HepG2 (cell line): ENCODE data around the gene TMEM221. TPM values are rescaled to one million over a fixed set of nuclear protein-coding genes. Genes with fewer than 3 reads are reported as not detected.

Experiments
- FOXC1 ChIP-seq: sonication (generic); formaldehyde crosslinking; IDR thresholded peaks from 2 replicates; pipeline ENCODE4 v1.8.0; 2022; ENCODE audit warnings: mild to moderate bottlenecking, missing genetic modification reagents, borderline replicate concordance
- NPAS2 ChIP-seq: sonication (generic); formaldehyde crosslinking; IDR thresholded peaks from 2 replicates; pipeline ENCODE4 v1.8.0; 2022; ENCODE audit warnings: mild to moderate bottlenecking, missing genetic modification reagents, borderline replicate concordance
- POLR2AphosphoS2 ChIP-seq: IDR thresholded peaks from 2 replicates; pipeline ENCODE4 v1.6.1; 2011; ENCODE audit warnings: low read depth, low read length, improper control_type of control experiment
- ZKSCAN8 ChIP-seq: IDR thresholded peaks from 2 replicates; pipeline ENCODE4 v1.6.1; 2016; ENCODE audit warnings: borderline replicate concordance, missing genetic modification reagents, missing compliant biosample characterization
- ZNF138 ChIP-seq: sonication (generic); formaldehyde crosslinking; IDR thresholded peaks from 2 replicates; pipeline ENCODE4 v1.5.0; 2020; ENCODE audit warnings: mild to moderate bottlenecking, low read depth, missing genetic modification reagents
- ZNF225 ChIP-seq: sonication (generic); formaldehyde crosslinking; IDR thresholded peaks from 2 replicates; pipeline ENCODE4 v1.4.0; 2020; ENCODE audit warnings: mild to moderate bottlenecking, missing genetic modification reagents
- ZNF263 ChIP-seq: sonication (generic); formaldehyde crosslinking; IDR thresholded peaks from 2 replicates; pipeline ENCODE4 v1.4.0; 2020; ENCODE audit warnings: missing genetic modification reagents
- ZNF781 ChIP-seq: sonication (generic); formaldehyde crosslinking; IDR thresholded peaks from 2 replicates; pipeline ENCODE4 v1.5.1; 2020; ENCODE audit warnings: borderline replicate concordance, mild to moderate bottlenecking, missing genetic modification reagents; ENCODE audit errors: not compliant biosample characterization
- polyA plus RNA-seq, 8 experiments: library from polyadenylated mRNA; depleted of rRNA in 3 of 8; stranded (reverse) in 7 of 8; unstranded in 1 of 8; fragments of >200 nt; fragmentation: Illumina TruSeq in 4 of 8; extraction: Trizol in 4 of 8; gene quantifications; 2 replicates each; pipeline versions ENCODE4 v1.2.1 to v1.2.3, GENCODE V29; 2011 to 2016; ENCODE audit warnings: low read depth in 4 of 8, missing spikeins in 1 of 8, mixed read lengths in 1 of 8; ENCODE audit not compliant: insufficient read depth in 1 of 8
- total RNA-seq, 5 experiments: library from RNA; depleted of rRNA; stranded (reverse); fragments of >200 nt; fragmentation: Illumina TruSeq; extraction: Trizol; gene quantifications; 2 replicates each; pipeline ENCODE4 v1.2.3, GENCODE V29; 2016; ENCODE audit warnings: low read depth in 1 of 5
- TF ChIP-seq, protein P1 (sequence below): sonication (generic); formaldehyde crosslinking; IDR thresholded peaks from 2 replicates; pipeline ENCODE4 v1.4.0; 2020; ENCODE audit warnings: missing genetic modification reagents
- TF ChIP-seq, protein P2 (sequence below): sonication (generic); formaldehyde crosslinking; IDR thresholded peaks from 2 replicates; pipeline ENCODE4 v1.4.0; 2020; ENCODE audit warnings: missing genetic modification reagents; ENCODE audit errors: not compliant biosample characterization
- TF ChIP-seq, protein P3 (sequence below): IDR thresholded peaks from 2 replicates; pipeline ENCODE4 v1.4.0; 2020; ENCODE audit warnings: mild to moderate bottlenecking, missing genetic modification reagents
- TF ChIP-seq, protein P4 (sequence below): sonication (generic); formaldehyde crosslinking; IDR thresholded peaks from 2 replicates; pipeline ENCODE4 v1.4.0; 2020; ENCODE audit warnings: mild to moderate bottlenecking, missing genetic modification reagents
- TF ChIP-seq, protein P5 (sequence below): sonication (generic); formaldehyde crosslinking; IDR thresholded peaks from 2 replicates; pipeline ENCODE4 v1.4.0; 2020; ENCODE audit warnings: missing genetic modification reagents
- TF ChIP-seq, protein P6 (sequence below): IDR thresholded peaks from 2 replicates; pipeline ENCODE4 v1.6.1; 2016; ENCODE audit warnings: missing biosample characterization, missing genetic modification reagents, low read depth

Gene TMEM221
- total and polyA plus RNA-seq, 2 of the 13 experiments (the other 11 are each of a cell fraction or from before 2014, with no cell fraction given): 0.33 to 0.77 TPM

DNA sequence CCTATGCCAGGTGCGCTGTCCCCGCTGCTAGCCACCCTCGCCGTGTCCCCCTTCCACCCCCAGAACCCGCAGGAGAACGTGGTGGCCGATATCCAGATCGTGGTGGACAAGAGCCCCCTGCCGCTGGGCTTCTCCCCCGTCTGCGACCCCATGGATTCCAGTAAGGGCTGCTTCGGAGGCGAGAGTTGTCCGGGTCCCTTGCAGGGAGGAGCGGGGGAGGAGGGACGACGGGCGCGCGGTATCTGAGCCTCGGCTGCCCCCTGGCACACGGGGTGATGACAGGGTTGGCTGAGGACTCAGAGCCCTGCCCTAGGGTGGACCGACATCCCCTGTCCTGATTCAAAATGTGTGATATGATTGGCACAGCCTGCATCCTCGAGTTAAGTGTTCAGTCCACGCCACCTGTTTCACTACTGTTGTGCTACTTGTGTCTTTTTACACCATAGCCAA lies 28.0 kb downstream of the TMEM221 start (continued):
- TF ChIP-seq, protein P1, sequence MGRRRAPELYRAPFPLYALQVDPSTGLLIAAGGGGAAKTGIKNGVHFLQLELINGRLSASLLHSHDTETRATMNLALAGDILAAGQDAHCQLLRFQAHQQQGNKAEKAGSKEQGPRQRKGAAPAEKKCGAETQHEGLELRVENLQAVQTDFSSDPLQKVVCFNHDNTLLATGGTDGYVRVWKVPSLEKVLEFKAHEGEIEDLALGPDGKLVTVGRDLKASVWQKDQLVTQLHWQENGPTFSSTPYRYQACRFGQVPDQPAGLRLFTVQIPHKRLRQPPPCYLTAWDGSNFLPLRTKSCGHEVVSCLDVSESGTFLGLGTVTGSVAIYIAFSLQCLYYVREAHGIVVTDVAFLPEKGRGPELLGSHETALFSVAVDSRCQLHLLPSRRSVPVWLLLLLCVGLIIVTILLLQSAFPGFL: no peak
- TF ChIP-seq NPAS2 (CRISPR knock-in tag): no peak
- TF ChIP-seq, protein P2, sequence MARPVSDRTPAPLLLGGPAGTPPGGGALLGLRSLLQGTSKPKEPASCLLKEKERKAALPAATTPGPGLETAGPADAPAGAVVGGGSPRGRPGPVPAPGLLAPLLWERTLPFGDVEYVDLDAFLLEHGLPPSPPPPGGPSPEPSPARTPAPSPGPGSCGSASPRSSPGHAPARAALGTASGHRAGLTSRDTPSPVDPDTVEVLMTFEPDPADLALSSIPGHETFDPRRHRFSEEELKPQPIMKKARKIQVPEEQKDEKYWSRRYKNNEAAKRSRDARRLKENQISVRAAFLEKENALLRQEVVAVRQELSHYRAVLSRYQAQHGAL (CRISPR knock-in tag): no peak
- peak; percentile 11; the same call in 1 of the 2 replicates for TF ChIP-seq FOXC1 (CRISPR knock-in tag)
- TF ChIP-seq, protein P3, sequence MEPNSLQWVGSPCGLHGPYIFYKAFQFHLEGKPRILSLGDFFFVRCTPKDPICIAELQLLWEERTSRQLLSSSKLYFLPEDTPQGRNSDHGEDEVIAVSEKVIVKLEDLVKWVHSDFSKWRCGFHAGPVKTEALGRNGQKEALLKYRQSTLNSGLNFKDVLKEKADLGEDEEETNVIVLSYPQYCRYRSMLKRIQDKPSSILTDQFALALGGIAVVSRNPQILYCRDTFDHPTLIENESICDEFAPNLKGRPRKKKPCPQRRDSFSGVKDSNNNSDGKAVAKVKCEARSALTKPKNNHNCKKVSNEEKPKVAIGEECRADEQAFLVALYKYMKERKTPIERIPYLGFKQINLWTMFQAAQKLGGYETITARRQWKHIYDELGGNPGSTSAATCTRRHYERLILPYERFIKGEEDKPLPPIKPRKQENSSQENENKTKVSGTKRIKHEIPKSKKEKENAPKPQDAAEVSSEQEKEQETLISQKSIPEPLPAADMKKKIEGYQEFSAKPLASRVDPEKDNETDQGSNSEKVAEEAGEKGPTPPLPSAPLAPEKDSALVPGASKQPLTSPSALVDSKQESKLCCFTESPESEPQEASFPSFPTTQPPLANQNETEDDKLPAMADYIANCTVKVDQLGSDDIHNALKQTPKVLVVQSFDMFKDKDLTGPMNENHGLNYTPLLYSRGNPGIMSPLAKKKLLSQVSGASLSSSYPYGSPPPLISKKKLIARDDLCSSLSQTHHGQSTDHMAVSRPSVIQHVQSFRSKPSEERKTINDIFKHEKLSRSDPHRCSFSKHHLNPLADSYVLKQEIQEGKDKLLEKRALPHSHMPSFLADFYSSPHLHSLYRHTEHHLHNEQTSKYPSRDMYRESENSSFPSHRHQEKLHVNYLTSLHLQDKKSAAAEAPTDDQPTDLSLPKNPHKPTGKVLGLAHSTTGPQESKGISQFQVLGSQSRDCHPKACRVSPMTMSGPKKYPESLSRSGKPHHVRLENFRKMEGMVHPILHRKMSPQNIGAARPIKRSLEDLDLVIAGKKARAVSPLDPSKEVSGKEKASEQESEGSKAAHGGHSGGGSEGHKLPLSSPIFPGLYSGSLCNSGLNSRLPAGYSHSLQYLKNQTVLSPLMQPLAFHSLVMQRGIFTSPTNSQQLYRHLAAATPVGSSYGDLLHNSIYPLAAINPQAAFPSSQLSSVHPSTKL: no peak
- 0 out of 2 replicates have a peak, but pooled peaks have one; percentile 30 for TF ChIP-seq ZNF138 (CRISPR knock-in tag)
- peak; percentile 98 for TF ChIP-seq ZNF263 (CRISPR knock-in tag)
- TF ChIP-seq, protein P4, sequence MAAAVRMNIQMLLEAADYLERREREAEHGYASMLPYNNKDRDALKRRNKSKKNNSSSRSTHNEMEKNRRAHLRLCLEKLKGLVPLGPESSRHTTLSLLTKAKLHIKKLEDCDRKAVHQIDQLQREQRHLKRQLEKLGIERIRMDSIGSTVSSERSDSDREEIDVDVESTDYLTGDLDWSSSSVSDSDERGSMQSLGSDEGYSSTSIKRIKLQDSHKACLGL (CRISPR knock-in tag): no peak
- no peak for TF ChIP-seq POLR2AphosphoS2
- TF ChIP-seq, protein P5, sequence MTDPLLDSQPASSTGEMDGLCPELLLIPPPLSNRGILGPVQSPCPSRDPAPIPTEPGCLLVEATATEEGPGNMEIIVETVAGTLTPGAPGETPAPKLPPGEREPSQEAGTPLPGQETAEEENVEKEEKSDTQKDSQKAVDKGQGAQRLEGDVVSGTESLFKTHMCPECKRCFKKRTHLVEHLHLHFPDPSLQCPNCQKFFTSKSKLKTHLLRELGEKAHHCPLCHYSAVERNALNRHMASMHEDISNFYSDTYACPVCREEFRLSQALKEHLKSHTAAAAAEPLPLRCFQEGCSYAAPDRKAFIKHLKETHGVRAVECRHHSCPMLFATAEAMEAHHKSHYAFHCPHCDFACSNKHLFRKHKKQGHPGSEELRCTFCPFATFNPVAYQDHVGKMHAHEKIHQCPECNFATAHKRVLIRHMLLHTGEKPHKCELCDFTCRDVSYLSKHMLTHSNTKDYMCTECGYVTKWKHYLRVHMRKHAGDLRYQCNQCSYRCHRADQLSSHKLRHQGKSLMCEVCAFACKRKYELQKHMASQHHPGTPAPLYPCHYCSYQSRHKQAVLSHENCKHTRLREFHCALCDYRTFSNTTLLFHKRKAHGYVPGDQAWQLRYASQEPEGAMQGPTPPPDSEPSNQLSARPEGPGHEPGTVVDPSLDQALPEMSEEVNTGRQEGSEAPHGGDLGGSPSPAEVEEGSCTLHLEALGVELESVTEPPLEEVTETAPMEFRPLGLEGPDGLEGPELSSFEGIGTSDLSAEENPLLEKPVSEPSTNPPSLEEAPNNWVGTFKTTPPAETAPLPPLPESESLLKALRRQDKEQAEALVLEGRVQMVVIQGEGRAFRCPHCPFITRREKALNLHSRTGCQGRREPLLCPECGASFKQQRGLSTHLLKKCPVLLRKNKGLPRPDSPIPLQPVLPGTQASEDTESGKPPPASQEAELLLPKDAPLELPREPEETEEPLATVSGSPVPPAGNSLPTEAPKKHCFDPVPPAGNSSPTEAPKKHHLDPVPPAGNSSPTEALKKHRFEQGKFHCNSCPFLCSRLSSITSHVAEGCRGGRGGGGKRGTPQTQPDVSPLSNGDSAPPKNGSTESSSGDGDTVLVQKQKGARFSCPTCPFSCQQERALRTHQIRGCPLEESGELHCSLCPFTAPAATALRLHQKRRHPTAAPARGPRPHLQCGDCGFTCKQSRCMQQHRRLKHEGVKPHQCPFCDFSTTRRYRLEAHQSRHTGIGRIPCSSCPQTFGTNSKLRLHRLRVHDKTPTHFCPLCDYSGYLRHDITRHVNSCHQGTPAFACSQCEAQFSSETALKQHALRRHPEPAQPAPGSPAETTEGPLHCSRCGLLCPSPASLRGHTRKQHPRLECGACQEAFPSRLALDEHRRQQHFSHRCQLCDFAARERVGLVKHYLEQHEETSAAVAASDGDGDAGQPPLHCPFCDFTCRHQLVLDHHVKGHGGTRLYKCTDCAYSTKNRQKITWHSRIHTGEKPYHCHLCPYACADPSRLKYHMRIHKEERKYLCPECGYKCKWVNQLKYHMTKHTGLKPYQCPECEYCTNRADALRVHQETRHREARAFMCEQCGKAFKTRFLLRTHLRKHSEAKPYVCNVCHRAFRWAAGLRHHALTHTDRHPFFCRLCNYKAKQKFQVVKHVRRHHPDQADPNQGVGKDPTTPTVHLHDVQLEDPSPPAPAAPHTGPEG (CRISPR knock-in tag): no peak
- TF ChIP-seq, protein P6, sequence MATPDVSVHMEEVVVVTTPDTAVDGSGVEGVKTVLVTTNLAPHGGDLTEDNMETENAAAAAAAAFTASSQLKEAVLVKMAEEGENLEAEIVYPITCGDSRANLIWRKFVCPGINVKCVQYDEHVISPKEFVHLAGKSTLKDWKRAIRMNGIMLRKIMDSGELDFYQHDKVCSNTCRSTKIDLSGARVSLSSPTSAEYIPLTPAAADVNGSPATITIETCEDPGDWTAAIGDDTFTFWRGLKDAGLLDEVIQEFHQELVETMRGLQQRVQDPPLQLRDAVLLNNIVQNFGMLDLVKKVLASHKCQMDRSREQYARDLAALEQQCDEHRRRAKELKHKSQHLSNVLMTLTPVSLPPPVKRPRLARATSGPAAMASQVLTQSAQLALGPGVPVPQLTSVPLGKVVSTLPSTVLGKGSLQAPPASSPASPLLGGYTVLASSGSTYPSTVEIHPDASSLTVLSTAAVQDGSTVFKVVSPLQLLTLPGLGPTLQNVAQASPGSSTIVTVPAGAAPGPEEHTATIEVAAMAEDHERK: no peak
- TF ChIP-seq ZNF225 (CRISPR knock-in tag): no peak
- no peak for TF ChIP-seq ZNF781 (CRISPR knock-in tag)
- no peak for TF ChIP-seq ZKSCAN8 (CRISPR knock-in tag)
